GM10266 (cell line): ENCODE results near the gene MTURN.

Experiments
- DNase-seq: peaks from one replicate; pipeline ENCODE4 v3.0.0; 2012; ENCODE audit errors: extremely low spot score
- CTCF ChIP-seq: IDR thresholded peaks from 2 replicates; pipeline ENCODE4 v1.5.1; 2012; ENCODE audit warnings: mild to moderate bottlenecking, low read depth; ENCODE audit not compliant: control insufficient read depth, insufficient read depth; ENCODE audit errors: missing control alignments

MTURN gene

DNA sequence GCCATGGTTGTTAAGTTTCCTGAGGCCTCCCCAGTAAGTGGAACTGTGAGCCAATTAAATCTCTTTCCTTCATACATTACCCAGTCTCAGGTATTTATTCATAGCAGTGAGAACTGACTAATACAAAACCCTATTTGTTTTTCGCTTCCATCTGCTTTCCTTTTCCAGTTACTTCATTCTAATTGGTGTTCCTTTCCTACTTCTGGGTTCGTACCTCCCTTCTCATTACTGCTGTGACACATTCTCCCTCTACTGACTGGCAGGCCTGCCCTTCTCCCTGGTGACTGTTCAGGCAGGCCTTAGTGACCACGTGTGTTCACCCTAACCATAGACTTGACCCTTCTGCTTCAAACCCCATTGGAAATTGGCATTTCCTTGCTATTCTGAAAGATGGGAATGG is 37.7 kb downstream of the MTURN start:
- DNase-seq = no peak
- TF ChIP-seq CTCF = no peak

DNA sequence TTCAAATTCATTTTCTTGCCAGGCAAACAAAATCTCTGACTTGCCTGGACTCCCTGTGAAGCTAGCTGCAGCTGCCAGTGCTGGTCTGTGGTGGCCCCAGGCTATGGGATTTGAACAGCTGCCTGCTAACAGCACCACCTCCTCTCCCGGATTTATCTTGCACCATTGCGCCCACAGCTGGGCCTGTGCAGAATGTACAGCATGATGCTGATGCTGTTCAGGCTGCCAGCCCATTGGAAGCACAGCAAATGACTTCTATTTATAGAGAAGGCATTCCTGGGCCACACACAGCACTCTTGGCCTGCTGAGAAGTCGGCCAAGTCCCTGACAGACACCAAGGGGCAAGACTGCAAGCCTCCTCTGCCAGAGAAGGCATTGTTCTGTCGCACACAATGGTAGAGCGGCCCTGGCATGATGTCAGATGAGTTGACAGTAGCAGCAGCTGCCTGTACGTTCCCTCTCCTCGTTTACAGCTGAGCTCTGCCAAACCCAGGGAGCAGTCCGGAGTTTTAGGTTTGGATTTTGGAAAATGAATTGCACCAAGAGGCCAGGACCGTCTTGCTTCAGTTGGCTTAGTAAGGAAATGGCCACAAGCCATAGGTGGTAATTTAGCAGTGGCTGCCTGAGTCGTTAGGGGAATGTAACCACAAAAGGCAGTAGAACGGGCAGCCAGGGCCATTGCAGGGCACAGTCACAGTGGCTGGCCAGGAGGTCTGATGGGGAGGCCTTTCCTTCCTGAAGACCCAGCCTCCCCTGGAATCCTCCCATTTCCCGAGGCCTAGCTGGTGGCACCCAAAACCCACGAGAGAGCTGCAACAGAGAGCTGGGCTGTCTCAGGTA is 38.5 kb downstream of the MTURN start:
- DNase-seq = no peak

GRCh38 chr7:30175180-30175579 is 40.4 kb downstream of the MTURN start:
- TF ChIP-seq CTCF = no peak
- DNase-seq = no peak

More for the DNA sequence above, 38.5 kb downstream of the MTURN start:
- TF ChIP-seq CTCF = no peak

- no peak for TF ChIP-seq CTCF
- no peak for DNase-seq
Measured at GRCh38 chr7:30175636-30176147, 40.9 kb downstream of the MTURN start.

- no peak for DNase-seq
- TF ChIP-seq CTCF = no peak
Measured at GRCh38 chr7:30176463-30177109, 41.8 kb downstream of the MTURN start.

DNA sequence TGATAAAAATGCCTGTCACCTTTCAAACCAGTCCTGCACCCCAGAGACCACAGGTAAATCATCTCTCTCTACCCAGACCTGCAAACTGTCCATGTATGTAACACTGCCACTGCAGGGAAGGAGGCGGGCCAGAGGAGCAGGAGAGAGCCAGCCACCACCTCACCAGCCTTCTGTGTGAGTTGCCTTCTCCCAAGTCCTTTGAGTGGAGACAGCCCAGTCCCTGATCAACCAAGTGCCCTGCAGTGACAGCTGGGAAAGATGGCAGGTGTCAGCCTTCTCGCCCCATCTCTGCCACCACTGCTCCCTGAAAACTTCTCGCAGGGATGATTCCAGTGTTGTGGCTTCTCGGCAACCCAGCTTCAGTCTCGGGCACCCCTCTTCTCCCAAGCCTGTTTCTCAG is 42.4 kb downstream of the MTURN start:
- no peak for TF ChIP-seq CTCF

GRCh38 chr7:30177965-30178364 is 43.2 kb downstream of the MTURN start:
- no peak for TF ChIP-seq CTCF
- no peak for DNase-seq

More for the DNA sequence above, 42.4 kb downstream of the MTURN start:
- DNase-seq = no peak
